H1 (cell line): ENCODE data around the gene NRP2. TPM values are rescaled to one million over a fixed set of nuclear protein-coding genes. Genes with fewer than 3 reads are reported as not detected.

Experiments used
- CBX8 ChIP-seq: fragments of 300-800, 300-1000 bp; sonication (generic); IDR thresholded peaks from 2 replicates; pipeline ENCODE4 v1.7.1; 2016; ENCODE audit warnings: low read depth, low read length, borderline replicate concordance
- CHD2 ChIP-seq: IDR thresholded peaks from 2 replicates; pipeline ENCODE4 v1.6.1; 2012; ENCODE audit warnings: low read length, improper control_type of control experiment
- PHF8 ChIP-seq: fragments of 200-600 bp; sonication (generic); conservative IDR thresholded peaks from 2 replicates; pipeline ENCODE4 v1.7.1; 2012; ENCODE audit warnings: low read depth, mild to moderate bottlenecking, inconsistent platforms, low read length, moderate library complexity
- SIX5 ChIP-seq: IDR thresholded peaks from 2 replicates; pipeline ENCODE4 v1.6.1; 2011; ENCODE audit warnings: mild to moderate bottlenecking, low read depth, low read length
- TBP ChIP-seq: IDR thresholded peaks from 2 replicates; pipeline ENCODE4 v1.6.1; 2011; ENCODE audit warnings: low read depth, low read length, improper control_type of control experiment
- polyA plus RNA-seq, 7 experiments: library from polyadenylated mRNA; depleted of rRNA in 3 of 7; stranded (reverse) in 5 of 7; unstranded in 2 of 7; fragments of >200 nt in 5 of 7; fragments of 200-250 nt in 2 of 7; gene quantifications; 1 replicate in 5 of 7; 2 replicates in 1 of 7; 4 replicates in 1 of 7; pipeline versions ENCODE4 v1.2.1 to v1.2.3, GENCODE V29; 2011 to 2013; ENCODE audit warnings: missing spikeins in 2 of 7, mixed read lengths in 2 of 7
- total RNA-seq: library from RNA; stranded (reverse); fragmentation: NEBNext Ultra II Directional; extraction: Animal tissue kit (Norgen Biotek cat#: 25700); gene quantifications from 2 replicates; pipeline ENCODE4 v1.2.1, GENCODE V29; 2021
- TF ChIP-seq, protein P1 (sequence below): fragments of 300-600 bp; sonication (generic); IDR thresholded peaks from 2 replicates; pipeline ENCODE4 v1.7.1; 2012; ENCODE audit warnings: low read length, moderate library complexity, mild to moderate bottlenecking, inconsistent platforms; ENCODE audit not compliant: insufficient replicate concordance
- TF ChIP-seq, protein P2 (sequence below): IDR thresholded peaks from 2 replicates; pipeline ENCODE4 v1.6.1; 2012; ENCODE audit warnings: low read length, inconsistent platforms

The NRP2 gene
- total and polyA plus RNA-seq, 2 of the 8 experiments (the other 6 are each of a cell fraction or from before 2014, with no cell fraction given), result 32.0 to 37.8 TPM

GRCh38 chr2:205759732-205760131, 77.4 kb downstream of the NRP2 start (continued):
- TF ChIP-seq, protein P1, sequence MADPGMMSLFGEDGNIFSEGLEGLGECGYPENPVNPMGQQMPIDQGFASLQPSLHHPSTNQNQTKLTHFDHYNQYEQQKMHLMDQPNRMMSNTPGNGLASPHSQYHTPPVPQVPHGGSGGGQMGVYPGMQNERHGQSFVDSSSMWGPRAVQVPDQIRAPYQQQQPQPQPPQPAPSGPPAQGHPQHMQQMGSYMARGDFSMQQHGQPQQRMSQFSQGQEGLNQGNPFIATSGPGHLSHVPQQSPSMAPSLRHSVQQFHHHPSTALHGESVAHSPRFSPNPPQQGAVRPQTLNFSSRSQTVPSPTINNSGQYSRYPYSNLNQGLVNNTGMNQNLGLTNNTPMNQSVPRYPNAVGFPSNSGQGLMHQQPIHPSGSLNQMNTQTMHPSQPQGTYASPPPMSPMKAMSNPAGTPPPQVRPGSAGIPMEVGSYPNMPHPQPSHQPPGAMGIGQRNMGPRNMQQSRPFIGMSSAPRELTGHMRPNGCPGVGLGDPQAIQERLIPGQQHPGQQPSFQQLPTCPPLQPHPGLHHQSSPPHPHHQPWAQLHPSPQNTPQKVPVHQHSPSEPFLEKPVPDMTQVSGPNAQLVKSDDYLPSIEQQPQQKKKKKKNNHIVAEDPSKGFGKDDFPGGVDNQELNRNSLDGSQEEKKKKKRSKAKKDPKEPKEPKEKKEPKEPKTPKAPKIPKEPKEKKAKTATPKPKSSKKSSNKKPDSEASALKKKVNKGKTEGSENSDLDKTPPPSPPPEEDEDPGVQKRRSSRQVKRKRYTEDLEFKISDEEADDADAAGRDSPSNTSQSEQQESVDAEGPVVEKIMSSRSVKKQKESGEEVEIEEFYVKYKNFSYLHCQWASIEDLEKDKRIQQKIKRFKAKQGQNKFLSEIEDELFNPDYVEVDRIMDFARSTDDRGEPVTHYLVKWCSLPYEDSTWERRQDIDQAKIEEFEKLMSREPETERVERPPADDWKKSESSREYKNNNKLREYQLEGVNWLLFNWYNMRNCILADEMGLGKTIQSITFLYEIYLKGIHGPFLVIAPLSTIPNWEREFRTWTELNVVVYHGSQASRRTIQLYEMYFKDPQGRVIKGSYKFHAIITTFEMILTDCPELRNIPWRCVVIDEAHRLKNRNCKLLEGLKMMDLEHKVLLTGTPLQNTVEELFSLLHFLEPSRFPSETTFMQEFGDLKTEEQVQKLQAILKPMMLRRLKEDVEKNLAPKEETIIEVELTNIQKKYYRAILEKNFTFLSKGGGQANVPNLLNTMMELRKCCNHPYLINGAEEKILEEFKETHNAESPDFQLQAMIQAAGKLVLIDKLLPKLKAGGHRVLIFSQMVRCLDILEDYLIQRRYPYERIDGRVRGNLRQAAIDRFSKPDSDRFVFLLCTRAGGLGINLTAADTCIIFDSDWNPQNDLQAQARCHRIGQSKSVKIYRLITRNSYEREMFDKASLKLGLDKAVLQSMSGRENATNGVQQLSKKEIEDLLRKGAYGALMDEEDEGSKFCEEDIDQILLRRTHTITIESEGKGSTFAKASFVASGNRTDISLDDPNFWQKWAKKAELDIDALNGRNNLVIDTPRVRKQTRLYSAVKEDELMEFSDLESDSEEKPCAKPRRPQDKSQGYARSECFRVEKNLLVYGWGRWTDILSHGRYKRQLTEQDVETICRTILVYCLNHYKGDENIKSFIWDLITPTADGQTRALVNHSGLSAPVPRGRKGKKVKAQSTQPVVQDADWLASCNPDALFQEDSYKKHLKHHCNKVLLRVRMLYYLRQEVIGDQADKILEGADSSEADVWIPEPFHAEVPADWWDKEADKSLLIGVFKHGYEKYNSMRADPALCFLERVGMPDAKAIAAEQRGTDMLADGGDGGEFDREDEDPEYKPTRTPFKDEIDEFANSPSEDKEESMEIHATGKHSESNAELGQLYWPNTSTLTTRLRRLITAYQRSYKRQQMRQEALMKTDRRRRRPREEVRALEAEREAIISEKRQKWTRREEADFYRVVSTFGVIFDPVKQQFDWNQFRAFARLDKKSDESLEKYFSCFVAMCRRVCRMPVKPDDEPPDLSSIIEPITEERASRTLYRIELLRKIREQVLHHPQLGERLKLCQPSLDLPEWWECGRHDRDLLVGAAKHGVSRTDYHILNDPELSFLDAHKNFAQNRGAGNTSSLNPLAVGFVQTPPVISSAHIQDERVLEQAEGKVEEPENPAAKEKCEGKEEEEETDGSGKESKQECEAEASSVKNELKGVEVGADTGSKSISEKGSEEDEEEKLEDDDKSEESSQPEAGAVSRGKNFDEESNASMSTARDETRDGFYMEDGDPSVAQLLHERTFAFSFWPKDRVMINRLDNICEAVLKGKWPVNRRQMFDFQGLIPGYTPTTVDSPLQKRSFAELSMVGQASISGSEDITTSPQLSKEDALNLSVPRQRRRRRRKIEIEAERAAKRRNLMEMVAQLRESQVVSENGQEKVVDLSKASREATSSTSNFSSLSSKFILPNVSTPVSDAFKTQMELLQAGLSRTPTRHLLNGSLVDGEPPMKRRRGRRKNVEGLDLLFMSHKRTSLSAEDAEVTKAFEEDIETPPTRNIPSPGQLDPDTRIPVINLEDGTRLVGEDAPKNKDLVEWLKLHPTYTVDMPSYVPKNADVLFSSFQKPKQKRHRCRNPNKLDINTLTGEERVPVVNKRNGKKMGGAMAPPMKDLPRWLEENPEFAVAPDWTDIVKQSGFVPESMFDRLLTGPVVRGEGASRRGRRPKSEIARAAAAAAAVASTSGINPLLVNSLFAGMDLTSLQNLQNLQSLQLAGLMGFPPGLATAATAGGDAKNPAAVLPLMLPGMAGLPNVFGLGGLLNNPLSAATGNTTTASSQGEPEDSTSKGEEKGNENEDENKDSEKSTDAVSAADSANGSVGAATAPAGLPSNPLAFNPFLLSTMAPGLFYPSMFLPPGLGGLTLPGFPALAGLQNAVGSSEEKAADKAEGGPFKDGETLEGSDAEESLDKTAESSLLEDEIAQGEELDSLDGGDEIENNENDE, result no peak
- TF ChIP-seq TBP, result no peak
- no peak for TF ChIP-seq PHF8
- no peak for TF ChIP-seq SIX5
- no peak for TF ChIP-seq CBX8
- no peak for TF ChIP-seq CHD2
- TF ChIP-seq, protein P2, sequence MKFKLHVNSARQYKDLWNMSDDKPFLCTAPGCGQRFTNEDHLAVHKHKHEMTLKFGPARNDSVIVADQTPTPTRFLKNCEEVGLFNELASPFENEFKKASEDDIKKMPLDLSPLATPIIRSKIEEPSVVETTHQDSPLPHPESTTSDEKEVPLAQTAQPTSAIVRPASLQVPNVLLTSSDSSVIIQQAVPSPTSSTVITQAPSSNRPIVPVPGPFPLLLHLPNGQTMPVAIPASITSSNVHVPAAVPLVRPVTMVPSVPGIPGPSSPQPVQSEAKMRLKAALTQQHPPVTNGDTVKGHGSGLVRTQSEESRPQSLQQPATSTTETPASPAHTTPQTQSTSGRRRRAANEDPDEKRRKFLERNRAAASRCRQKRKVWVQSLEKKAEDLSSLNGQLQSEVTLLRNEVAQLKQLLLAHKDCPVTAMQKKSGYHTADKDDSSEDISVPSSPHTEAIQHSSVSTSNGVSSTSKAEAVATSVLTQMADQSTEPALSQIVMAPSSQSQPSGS, result no peak
